HepG2 (cell line): Measurements from ENCODE around the gene AFAP1.

ENCODE experiments used
- CTCF ChIP-seq: sonication (generic); formaldehyde crosslinking; IDR thresholded peaks from 2 replicates; pipeline ENCODE4 v1.5.0; 2020; ENCODE audit warnings: mild to moderate bottlenecking, missing genetic modification reagents, moderate library complexity
- EHMT2 ChIP-seq: fragments of 200-600 bp; sonication (generic); IDR thresholded peaks from 2 replicates; pipeline ENCODE4 v1.7.0; 2017; ENCODE audit warnings: antibody characterized with exemption, low read depth, low read length, borderline replicate concordance
- MAX ChIP-seq: IDR thresholded peaks from 2 replicates; pipeline ENCODE4 v1.6.1; 2012; ENCODE audit warnings: inconsistent platforms
- NFYB ChIP-seq: sonication (generic); formaldehyde crosslinking; IDR thresholded peaks from 2 replicates; pipeline ENCODE4 v1.4.0; 2020; ENCODE audit warnings: missing genetic modification reagents
- SP1 ChIP-seq, 2 experiments: fragments of 450-650 bp in 1 of 2; sonication (generic) in 1 of 2; formaldehyde crosslinking in 1 of 2; IDR thresholded peaks; 2 replicates each; pipeline versions ENCODE4 v1.4.0 to v1.6.1; 2016 to 2020; ENCODE audit warnings: missing genetic modification reagents in 1 of 2
- TAF1 ChIP-seq: sonication (generic); formaldehyde crosslinking; IDR thresholded peaks from 2 replicates; pipeline ENCODE4 v1.4.0; 2020; ENCODE audit warnings: missing genetic modification reagents
- U2AF2 ChIP-seq: fragments of 200-400 bp; formaldehyde crosslinking; IDR thresholded peaks from 2 replicates; pipeline ENCODE4 v1.6.1; 2017; ENCODE audit warnings: low read depth, mild to moderate bottlenecking, low read length
- ZNF33B ChIP-seq: sonication (generic); formaldehyde crosslinking; IDR thresholded peaks from 2 replicates; pipeline ENCODE4 v1.5.1; 2020; ENCODE audit warnings: mild to moderate bottlenecking, missing genetic modification reagents
- ZNF460 ChIP-seq: sonication (generic); formaldehyde crosslinking; IDR thresholded peaks from 2 replicates; pipeline ENCODE4 v1.5.1; 2020; ENCODE audit warnings: missing genetic modification reagents, mild to moderate bottlenecking, borderline replicate concordance

GRCh38 chr4:7872264-7872771 is 67.3 kb downstream of the AFAP1 start:
- no peak for TF ChIP-seq MAX
- TF ChIP-seq U2AF2, result no peak
- no peak for TF ChIP-seq EHMT2
- no peak for TF ChIP-seq ZNF33B (CRISPR knock-in tag)
- TF ChIP-seq ZNF460, result no peak
- no peak for TF ChIP-seq SP1 (IDR thresholded peaks at IDR 0.05)
- no peak for TF ChIP-seq SP1 (CRISPR knock-in tag; IDR thresholded peaks at IDR 0.05)
- TF ChIP-seq CTCF, result no peak
- no peak for TF ChIP-seq NFYB (CRISPR knock-in tag)
- TF ChIP-seq TAF1 (CRISPR knock-in tag), result no peak
